IMR-90 (cell line): ENCODE measurements around the gene DUSP11.

Experiments
- BHLHE40 ChIP-seq: fragments of 150-350 bp; IDR thresholded peaks from 2 replicates; pipeline ENCODE4 v1.6.1; 2016; ENCODE audit warnings: mild to moderate bottlenecking, low read depth, low read length
- CEBPB ChIP-seq: IDR thresholded peaks from 2 replicates; pipeline ENCODE4 v1.6.1; 2012; ENCODE audit warnings: low read depth, low read length, improper control_type of control experiment
- CHD1 ChIP-seq: IDR thresholded peaks from 2 replicates; pipeline ENCODE4 v1.6.1; 2012; ENCODE audit warnings: low read depth, low read length, improper control_type of control experiment
- CTCF ChIP-seq: conservative IDR thresholded peaks from 2 replicates; pipeline ENCODE4 v1.5.1; 2012; ENCODE audit warnings: mild to moderate bottlenecking, low read depth, low read length, improper control_type of control experiment
- ELK1 ChIP-seq: fragments of 150-350 bp; IDR thresholded peaks from 2 replicates; pipeline ENCODE4 v1.6.1; 2016; ENCODE audit warnings: low read depth, mild to moderate bottlenecking, low read length, moderate library complexity, borderline replicate concordance
- FOS ChIP-seq: fragments of 150-350 bp; IDR thresholded peaks from 2 replicates; pipeline ENCODE4 v1.6.1; 2016; ENCODE audit warnings: low read depth, low read length
- MAFK ChIP-seq: IDR thresholded peaks from 2 replicates; pipeline ENCODE4 v1.6.1; 2012; ENCODE audit warnings: low read depth, low read length, improper control_type of control experiment
- MXI1 ChIP-seq: IDR thresholded peaks from 2 replicates; pipeline ENCODE4 v1.6.1; 2012; ENCODE audit warnings: low read depth, mild to moderate bottlenecking, low read length, moderate library complexity, borderline replicate concordance
- POLR2A ChIP-seq: IDR thresholded peaks from 2 replicates; pipeline ENCODE4 v1.6.1; 2012; ENCODE audit warnings: mild to moderate bottlenecking, low read depth, low read length
- RAD21 ChIP-seq: IDR thresholded peaks from 2 replicates; pipeline ENCODE4 v1.6.1; 2012; ENCODE audit warnings: low read length, improper control_type of control experiment
- RCOR1 ChIP-seq: IDR thresholded peaks from 2 replicates; pipeline ENCODE4 v1.6.1; 2012; ENCODE audit warnings: mild to moderate bottlenecking, low read length, improper control_type of control experiment; ENCODE audit not compliant: insufficient replicate concordance
- SMC3 ChIP-seq: fragments of 150-350 bp; IDR thresholded peaks from 2 replicates; pipeline ENCODE4 v1.6.1; 2016; ENCODE audit warnings: low read depth, mild to moderate bottlenecking, antibody characterized with exemption, low read length, moderate library complexity
- USF2 ChIP-seq: fragments of 150-350 bp; IDR thresholded peaks from 2 replicates; pipeline ENCODE4 v1.6.1; 2017; ENCODE audit warnings: mild to moderate bottlenecking, antibody characterized with exemption, low read length, low read depth

DNA sequence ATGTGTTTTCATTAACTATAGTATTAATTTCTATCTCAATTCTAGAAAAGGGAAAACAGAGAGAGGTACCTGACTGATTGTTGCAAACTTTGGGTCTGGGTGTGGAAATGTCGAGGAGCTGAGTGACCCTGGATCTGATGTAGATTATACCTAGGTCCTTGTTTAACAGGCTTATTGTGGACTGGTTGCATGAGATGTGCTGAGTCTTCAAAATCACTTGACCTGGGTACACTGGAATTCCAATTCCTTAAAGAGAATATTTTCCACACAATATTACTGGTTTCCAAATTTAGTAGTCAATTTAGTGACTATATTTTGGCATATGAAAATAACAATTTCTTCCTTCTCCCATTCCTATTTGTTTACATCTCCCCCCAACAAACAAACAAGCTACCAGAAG lies 13.6 kb downstream of the DUSP11 start:
- TF ChIP-seq SMC3 (no peak), CTCF (no peak), CEBPB (no peak), POLR2A (no peak), USF2 (no peak), MXI1 (no peak), MAFK (0 out of 2 replicates have a peak, but pooled peaks have one; percentile 26), FOS (no peak), ELK1 (no peak), CHD1 (no peak), RAD21 (no peak), RCOR1 (no peak), BHLHE40 (no peak)
